ENCODE data around the gene PET117. TPM values are rescaled to one million over a fixed set of nuclear protein-coding genes. Genes with fewer than 3 reads are reported as not detected.
"Not testable (repeated sequence)": the region's sequence is repeated elsewhere in the genome, so short reads cannot be mapped to it uniquely, and the experiment has no call there.

The PET117 gene
- total and polyA plus RNA-seq, 5 donors: 9.4 to 11.4 (median 10.5) TPM

GRCh38 chr20:18156045-18156444 is 18.4 kb downstream of the PET117 start:
- Histone ChIP-seq H3K9me3 (ENCODE audit: control insufficient read depth, low read length) (no peaks in the 10 kb centered on the region), H3K27ac (ENCODE audit: low read length) (no peak overlapping the region), H3K4me3 (ENCODE audit: low read length) (no peak overlapping the region), H3K4me1 (ENCODE audit: control insufficient read depth, insufficient read depth, low read length) (no peaks in the 10 kb centered on the region), H3K27me3 (ENCODE audit: control insufficient read depth, insufficient read depth) (no peaks in the 10 kb centered on the region)
- ATAC-seq (no peak), DNase-seq (no peak)
- WGBS: 94% methylated on average over 4 of the region's 4 CpGs
- intact Hi-C loops (cut with DNase I): no loop called here

DNA sequence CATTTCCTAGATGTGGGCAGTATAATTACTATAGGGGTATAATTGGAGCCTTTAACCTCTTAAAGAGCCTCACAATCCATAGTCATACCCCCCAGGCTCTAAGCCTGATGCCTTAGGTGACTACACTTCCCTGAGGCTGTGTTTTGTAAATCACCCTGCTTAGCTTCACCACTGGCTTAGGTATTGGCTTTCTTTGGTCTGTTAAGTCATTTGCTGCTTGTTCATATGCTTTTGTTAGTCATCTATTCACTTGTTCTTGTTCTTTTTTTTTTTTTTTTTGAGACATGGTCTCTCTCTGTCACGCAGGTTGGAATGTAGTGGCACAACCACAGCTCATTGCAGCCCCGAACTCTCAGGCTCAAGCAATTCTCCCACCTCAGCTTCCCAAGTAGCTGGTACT is 26.7 kb downstream of the PET117 start:
- Histone ChIP-seq H3K4me1 (ENCODE audit: control insufficient read depth, insufficient read depth, low read length) (peaks cover 3% of the 10 kb centered on the region), H3K27me3 (ENCODE audit: control insufficient read depth, insufficient read depth) (no peaks in the 10 kb centered on the region), H3K4me3 (ENCODE audit: low read length) (no peak overlapping the region), H3K9me3 (ENCODE audit: control insufficient read depth, low read length) (no peaks in the 10 kb centered on the region), H3K27ac (ENCODE audit: low read length) (no peak overlapping the region)
- DNase-seq: no peak
- no peak for ATAC-seq
- 95% methylated on average over 2 of the region's 2 CpGs for WGBS
- intact Hi-C loops (cut with DNase I): no loop called here

DNA sequence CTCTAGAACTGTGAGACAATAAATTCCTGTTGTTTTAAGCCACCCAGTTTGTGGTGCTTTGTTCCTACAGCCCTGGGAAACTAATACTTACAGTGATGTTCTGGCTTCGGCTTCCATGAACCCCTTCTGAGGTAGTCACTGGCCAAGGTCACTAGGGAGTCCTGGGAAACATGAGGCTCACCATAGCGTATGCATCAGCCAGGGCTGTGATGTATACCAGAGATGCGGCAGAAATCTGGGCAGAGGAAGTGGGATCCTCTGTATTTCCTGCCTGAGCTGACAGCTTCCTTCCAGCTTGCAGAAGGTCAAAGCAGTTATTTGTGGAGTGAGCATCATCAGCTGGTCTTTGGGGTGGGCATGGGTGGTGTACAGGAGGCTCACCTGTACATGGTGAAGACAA is 27.9 kb downstream of the PET117 start:
- intact Hi-C loops (cut with DNase I): no loop called here
- no peaks in the 10 kb centered on the region for H3K9me3 ChIP-seq (ENCODE audit: control insufficient read depth, low read length)
- no peaks in the 10 kb centered on the region for H3K27me3 ChIP-seq (ENCODE audit: control insufficient read depth, insufficient read depth)
- no peak overlapping the region for H3K27ac ChIP-seq (ENCODE audit: low read length)
- ATAC-seq: no peak
- H3K4me1 ChIP-seq (ENCODE audit: control insufficient read depth, insufficient read depth, low read length): peaks cover 3% of the 10 kb centered on the region
- 59% methylated on average over 3 of the region's 3 CpGs for WGBS
- no peak for DNase-seq
- H3K4me3 ChIP-seq (ENCODE audit: low read length): no peak overlapping the region

GRCh38 chr20:18166241-18166881 is 28.7 kb downstream of the PET117 start:
- 79% methylated on average over 5 of the region's 5 CpGs for WGBS
- Histone ChIP-seq H3K27me3 (ENCODE audit: control insufficient read depth, insufficient read depth) (no peaks in the 10 kb centered on the region), H3K27ac (ENCODE audit: low read length) (no peak overlapping the region), H3K4me1 (ENCODE audit: control insufficient read depth, insufficient read depth, low read length) (peaks cover 3% of the 10 kb centered on the region), H3K4me3 (ENCODE audit: low read length) (no peak overlapping the region), H3K9me3 (ENCODE audit: control insufficient read depth, low read length) (no peaks in the 10 kb centered on the region)
- DNase-seq (no peak), ATAC-seq (no peak)
- intact Hi-C loops (cut with DNase I): no loop called here

GRCh38 chr20:18166950-18167349 is 29.3 kb downstream of the PET117 start:
- ATAC-seq (no peak), DNase-seq (no peak)
- Histone ChIP-seq H3K4me1 (ENCODE audit: control insufficient read depth, insufficient read depth, low read length) (peaks cover 3% of the 10 kb centered on the region), H3K27ac (ENCODE audit: low read length) (no peak overlapping the region), H3K4me3 (ENCODE audit: low read length) (no peak overlapping the region), H3K9me3 (ENCODE audit: control insufficient read depth, low read length) (no peaks in the 10 kb centered on the region), H3K27me3 (ENCODE audit: control insufficient read depth, insufficient read depth) (no peaks in the 10 kb centered on the region)
- 88% methylated on average over 1 of the region's 1 CpG for WGBS
- intact Hi-C loops (cut with DNase I): no loop called here

- Histone ChIP-seq H3K27ac (ENCODE audit: low read length) (no peak overlapping the region), H3K9me3 (ENCODE audit: control insufficient read depth, low read length) (no peaks in the 10 kb centered on the region), H3K4me3 (ENCODE audit: low read length) (no peak overlapping the region), H3K27me3 (ENCODE audit: control insufficient read depth, insufficient read depth) (no peaks in the 10 kb centered on the region), H3K4me1 (ENCODE audit: control insufficient read depth, insufficient read depth, low read length) (no peaks in the 10 kb centered on the region)
- ATAC-seq: no peak
- no peak for DNase-seq
- intact Hi-C loops (cut with DNase I): no loop called here
- 97% methylated on average over 2 of the region's 2 CpGs for WGBS
Observed at GRCh38 chr20:18172379-18172778, 34.7 kb downstream of the PET117 start.

DNA sequence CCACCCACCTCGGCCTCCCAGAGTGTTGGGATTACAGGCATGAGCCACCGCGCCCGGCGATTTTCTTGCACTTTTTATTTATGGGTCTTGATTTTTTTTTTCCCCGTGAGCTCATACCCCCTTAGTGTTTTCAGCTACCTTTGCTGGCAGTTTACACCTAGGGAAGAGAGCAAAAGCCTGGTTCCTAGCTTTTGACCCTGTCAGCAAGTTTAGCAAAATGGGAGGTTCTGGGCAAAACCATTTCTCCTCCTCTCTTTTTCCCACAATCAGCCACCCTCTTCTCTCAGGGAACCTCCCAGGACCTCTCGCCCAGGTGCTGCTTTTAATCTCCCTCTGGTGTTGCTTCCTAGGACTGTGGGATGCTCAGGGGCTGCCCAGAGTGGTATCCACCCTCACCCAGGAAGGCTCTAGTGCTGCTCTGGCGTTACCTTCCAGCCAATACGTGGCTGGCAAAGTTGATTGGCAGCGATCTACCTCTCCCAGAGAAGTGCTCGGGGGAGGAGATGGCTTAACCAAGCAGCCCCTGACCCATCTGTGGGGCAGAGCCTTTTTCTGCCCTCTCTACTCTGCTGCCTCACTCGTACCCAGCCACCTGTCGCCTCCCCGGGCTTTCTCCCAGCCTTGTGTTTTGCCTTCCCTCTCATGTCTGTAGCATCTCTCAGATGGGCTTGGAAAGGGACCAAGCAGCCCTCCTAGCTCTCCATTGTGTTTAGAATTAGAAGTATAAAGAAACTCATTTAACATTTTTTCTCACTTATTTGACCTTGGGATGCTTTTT is 37.4 kb downstream of the PET117 start:
- Histone ChIP-seq H3K4me1 (ENCODE audit: control insufficient read depth, insufficient read depth, low read length) (no peaks in the 10 kb centered on the region), H3K4me3 (ENCODE audit: low read length) (no peak overlapping the region), H3K9me3 (ENCODE audit: control insufficient read depth, low read length) (no peaks in the 10 kb centered on the region), H3K27ac (ENCODE audit: low read length) (no peak overlapping the region), H3K27me3 (ENCODE audit: control insufficient read depth, insufficient read depth) (no peaks in the 10 kb centered on the region)
- DNase-seq (no peak), ATAC-seq (no peak)
- intact Hi-C loops (cut with DNase I): no loop called here
- 95% methylated on average over 14 of the region's 14 CpGs for WGBS

- 89% methylated on average over 8 of the region's 8 CpGs for WGBS
- no peaks in the 10 kb centered on the region for H3K27me3 ChIP-seq (ENCODE audit: control insufficient read depth, insufficient read depth)
- no peaks in the 10 kb centered on the region for H3K4me1 ChIP-seq (ENCODE audit: control insufficient read depth, insufficient read depth, low read length)
- intact Hi-C loops (cut with DNase I): no loop called here
- H3K27ac ChIP-seq (ENCODE audit: low read length): no peak overlapping the region
- DNase-seq: no peak
- H3K4me3 ChIP-seq (ENCODE audit: low read length): no peak overlapping the region
- no peak for ATAC-seq
- H3K9me3 ChIP-seq (ENCODE audit: control insufficient read depth, low read length): no peaks in the 10 kb centered on the region
Observed at GRCh38 chr20:18176318-18176785, 38.7 kb downstream of the PET117 start.

DNA sequence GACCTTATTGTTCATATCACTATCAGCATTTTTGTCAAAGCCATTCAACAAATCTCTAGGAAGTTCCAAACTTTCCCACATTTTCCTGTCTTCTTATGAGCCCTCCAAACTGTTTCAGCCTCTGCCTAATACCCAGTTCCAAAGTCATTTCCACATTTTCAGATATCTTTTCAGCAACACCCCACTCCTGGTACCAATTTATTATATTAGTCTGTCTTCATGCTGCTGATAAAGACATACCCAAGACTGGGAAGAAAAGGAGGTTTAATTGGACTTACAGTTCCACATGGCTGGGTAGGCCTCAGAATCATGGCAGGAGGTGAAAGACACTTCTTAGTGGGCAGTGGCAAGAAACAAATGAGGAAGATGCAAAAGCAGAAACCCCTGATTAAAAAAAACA is 42.7 kb downstream of the PET117 start:
- H3K4me3 ChIP-seq (ENCODE audit: low read length); H3K9me3 ChIP-seq (ENCODE audit: control insufficient read depth, low read length); ATAC-seq; H3K27me3 ChIP-seq (ENCODE audit: control insufficient read depth, insufficient read depth); H3K27ac ChIP-seq (ENCODE audit: low read length); H3K4me1 ChIP-seq (ENCODE audit: control insufficient read depth, insufficient read depth, low read length); intact Hi-C loops (cut with DNase I); DNase-seq: not testable (repeated sequence)

DNA sequence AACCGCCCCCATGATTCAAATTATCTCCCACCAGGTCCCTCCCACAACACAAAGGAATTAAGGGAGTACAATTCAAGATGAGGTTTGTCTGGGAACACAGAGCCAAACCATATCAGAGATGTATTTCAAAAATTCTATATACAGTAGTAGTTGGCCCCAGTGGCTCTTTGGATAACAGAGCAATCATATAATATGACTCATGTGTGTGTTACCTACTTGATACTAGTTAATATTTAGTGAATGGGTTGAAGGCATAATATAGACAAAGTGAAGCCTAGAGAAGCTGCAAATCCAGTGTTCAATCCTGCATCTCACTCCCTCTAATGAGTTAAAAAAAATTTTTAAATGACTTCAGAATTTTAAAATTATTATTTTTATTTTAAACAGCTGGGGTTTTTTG is 43.2 kb downstream of the PET117 start:
- DNase-seq: no peak
- H3K4me3 ChIP-seq (ENCODE audit: low read length): no peak overlapping the region
- WGBS: 100% methylated on average over 1 of the region's 1 CpG
- no peaks in the 10 kb centered on the region for H3K27me3 ChIP-seq (ENCODE audit: control insufficient read depth, insufficient read depth)
- no peak overlapping the region for H3K27ac ChIP-seq (ENCODE audit: low read length)
- intact Hi-C loops (cut with DNase I): no loop called here
- no peaks in the 10 kb centered on the region for H3K9me3 ChIP-seq (ENCODE audit: control insufficient read depth, low read length)
- ATAC-seq: no peak
- no peaks in the 10 kb centered on the region for H3K4me1 ChIP-seq (ENCODE audit: control insufficient read depth, insufficient read depth, low read length)

- Histone ChIP-seq H3K27ac (ENCODE audit: low read length) (no peak overlapping the region), H3K27me3 (ENCODE audit: control insufficient read depth, insufficient read depth) (no peaks in the 10 kb centered on the region), H3K9me3 (ENCODE audit: control insufficient read depth, low read length) (no peaks in the 10 kb centered on the region), H3K4me3 (ENCODE audit: low read length) (no peak overlapping the region), H3K4me1 (ENCODE audit: control insufficient read depth, insufficient read depth, low read length) (no peaks in the 10 kb centered on the region)
- DNase-seq (no peak), ATAC-seq (no peak)
- intact Hi-C loops (cut with DNase I): no loop called here
- whole genome bisulfite sequencing: 90% methylated on average over 5 of the region's 5 CpGs
Observed at GRCh38 chr20:18187020-18187419, 49.4 kb downstream of the PET117 start.
